ENCODE data around the gene ABCB6. TPM values are rescaled to one million over a fixed set of nuclear protein-coding genes. Genes with fewer than 3 reads are reported as not detected.

Gene ABCB6
- 23.6 and 25.6 TPM in 2 replicates for total RNA-seq

DNA sequence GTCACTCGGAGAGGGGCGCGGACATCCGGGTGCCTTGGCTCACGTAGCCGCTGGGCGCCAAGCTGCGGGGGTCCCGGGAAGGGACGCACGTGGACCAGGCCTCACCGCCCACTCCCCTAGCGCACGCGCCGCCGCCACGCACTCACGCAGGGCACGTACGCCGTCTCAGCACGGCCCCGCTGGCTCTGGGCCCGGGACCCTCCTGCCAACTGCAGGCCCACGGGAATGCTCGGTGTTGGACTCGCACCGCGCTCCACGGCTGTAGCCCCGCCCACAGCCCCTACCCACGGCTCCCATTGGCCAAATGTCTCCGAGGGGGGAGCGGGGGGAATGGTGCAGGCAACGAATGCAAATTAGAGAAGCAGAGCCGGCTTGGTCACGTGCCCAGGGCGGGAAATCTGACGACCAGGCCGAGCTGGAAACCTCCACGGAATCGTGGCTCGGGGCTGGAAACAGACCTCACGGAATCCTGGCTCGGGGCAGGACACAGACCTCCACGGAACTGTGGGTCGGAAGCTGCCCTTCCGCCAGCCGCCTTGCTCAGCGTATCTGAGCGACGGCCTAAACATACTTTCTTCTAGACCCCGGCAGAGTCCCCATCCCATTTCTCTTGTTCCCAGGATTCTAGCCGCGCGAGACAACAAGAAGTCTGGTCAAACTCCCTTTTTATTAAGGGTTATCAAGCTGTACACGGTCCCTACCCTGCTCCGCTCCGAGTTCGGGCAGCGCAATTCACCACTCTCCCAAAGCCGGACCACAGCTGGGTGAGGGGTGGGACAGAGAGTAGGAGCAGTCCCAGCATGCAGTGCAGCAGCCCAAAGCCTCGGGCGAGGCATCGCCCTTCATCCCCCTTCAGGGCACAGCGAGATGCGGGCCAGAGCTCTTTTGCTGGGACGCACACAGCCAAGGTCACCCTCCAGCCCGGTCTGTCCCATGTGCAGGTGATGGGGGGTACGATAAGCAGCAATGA, at the start of gene ABCB6:
Gene ABCB6, minus strand, starts transcription at position 227 of the 970 bp plus-strand sequence. CDS start 285 bp downstream, outside the sequence.

DNA sequence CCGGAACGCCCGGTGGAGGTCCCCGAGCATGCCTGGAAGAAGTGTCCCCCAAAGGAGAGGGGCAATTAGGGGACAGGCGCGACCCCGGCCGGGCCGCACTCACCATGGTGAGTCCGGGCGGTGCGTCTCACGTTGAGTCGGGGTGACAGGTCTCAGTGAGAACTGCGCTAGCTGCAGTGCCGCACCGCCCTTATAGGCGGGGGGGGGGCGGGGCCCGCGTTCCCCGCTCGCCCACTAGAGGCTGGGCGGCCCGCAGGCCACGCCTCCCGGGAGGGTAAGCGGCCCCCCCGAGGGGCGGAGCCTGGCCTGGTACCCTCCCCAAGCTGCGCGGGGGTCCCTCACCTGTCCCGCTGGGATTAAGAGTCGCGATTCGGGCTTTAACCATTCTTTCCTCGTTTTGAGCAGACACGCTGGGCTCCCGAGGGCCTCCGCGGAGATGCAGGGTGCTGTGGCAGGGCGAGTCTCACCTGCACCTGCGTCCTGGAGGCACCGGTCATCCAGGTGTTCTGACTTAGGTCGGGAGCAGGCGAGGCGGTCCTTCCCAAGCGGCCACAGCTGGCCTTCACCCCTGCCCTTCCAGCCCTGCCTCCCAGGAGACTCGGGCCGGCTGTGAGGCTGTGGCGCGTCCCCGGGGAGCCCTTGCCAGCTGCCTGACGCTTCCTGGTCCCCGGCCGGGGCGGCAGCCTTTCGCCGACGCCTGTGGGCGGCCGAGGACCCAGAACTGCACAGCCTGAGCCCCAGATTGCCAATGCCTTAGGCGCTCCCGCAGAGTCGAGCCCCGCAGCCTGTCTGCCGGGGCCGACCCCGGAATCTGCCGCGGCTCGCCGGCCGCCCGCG, 35.2 kb upstream of the ABCB6 start, which contains the start of gene TUBA4A:
Gene TUBA4A, minus strand, starts transcription at position 166 of the 837 bp plus-strand sequence. Its CDS starts 60 bp downstream, at position 106.

DNA sequence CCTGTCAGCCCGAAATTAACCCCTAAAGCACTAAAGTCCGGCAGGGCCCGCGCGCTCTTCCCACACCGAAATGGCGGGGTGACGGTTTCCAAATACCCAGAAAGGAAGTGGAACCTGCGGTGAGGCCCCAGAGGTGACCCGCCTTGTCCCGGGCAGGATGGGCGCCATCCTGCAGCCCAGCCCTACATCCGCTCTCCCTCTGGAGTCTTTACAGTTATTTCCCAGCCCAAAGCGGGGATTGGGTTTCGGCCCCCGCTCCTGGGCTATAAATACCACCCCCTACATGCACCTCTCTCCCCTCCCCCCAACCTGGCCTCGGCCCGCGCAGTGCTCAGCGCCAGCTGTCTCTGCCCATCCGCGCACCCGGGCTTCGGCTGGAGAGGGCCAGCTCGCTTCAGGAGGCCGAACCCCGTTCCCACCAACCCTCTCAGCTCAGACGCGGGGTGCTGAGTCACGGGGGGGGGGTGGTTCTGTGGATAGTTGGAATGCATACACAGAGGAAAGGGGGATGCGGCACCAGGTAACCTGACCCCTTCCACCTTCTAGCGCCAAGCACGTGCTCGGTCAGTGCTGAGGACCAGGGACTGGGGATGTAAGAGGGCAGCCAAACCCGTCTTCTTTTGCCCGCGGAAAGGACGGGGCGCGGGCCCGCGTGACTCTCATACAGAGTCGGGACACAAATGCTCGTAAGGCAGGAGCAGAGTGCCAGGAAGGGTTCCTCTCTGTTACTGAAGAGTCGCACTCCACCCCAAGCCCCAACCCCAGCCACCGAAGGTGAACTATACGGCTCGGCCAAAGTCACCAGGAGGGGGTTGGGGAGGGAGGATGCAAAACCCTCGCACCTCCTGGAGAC, 34.4 kb upstream of the ABCB6 start, which contains the start of gene TUBA4B:
Gene TUBA4B, plus strand, starts transcription at position 344 of the 853 bp plus-strand sequence. Its CDS starts 165 bp downstream, at position 509.

DNA sequence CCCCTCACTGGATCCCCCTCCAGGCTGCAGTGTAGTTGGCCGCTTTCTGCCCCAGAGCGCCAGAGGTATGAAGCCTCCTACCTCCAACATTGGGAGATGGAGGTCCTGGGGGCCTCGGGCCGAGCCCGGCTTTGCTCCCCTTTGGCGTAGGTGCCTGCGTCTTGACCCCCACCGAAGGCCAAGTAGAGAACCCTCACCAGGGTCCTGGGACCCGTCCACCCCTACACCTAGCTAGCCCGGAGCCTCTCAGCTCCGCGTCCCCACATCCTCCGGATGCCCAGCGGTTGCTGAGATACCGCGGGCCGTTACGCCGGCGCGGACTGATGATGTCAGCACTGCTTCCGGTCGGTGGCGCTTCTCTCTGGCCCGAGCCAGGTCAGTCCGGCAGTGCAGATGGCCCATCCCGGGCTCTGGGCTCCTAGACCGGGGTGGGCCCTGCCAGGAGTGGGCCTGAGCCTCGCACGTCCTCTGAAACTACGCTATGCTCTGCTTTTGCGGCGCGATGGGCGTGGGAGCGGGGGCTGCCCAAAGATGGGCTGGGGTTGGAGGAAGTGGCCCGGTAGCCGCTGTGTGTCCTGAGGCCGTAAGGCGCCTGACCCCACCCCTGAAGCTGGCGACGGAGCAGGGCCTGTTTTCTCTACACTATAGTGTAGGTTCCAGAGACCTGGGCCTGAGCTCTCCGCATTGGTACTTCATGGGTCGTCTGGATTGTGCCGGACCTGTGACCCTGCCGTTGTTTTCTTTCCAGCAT, 26.6 kb upstream of the ABCB6 start, which contains the start of the genes GLB1L and STK16:
Gene GLB1L, minus strand, starts transcription at position 297 of the 751 bp plus-strand sequence. CDS start 1,871 bp downstream, outside the sequence.
Gene STK16, plus strand, starts transcription at position 332 of the 751 bp plus-strand sequence. CDS start 521 bp downstream, outside the sequence.

DNA sequence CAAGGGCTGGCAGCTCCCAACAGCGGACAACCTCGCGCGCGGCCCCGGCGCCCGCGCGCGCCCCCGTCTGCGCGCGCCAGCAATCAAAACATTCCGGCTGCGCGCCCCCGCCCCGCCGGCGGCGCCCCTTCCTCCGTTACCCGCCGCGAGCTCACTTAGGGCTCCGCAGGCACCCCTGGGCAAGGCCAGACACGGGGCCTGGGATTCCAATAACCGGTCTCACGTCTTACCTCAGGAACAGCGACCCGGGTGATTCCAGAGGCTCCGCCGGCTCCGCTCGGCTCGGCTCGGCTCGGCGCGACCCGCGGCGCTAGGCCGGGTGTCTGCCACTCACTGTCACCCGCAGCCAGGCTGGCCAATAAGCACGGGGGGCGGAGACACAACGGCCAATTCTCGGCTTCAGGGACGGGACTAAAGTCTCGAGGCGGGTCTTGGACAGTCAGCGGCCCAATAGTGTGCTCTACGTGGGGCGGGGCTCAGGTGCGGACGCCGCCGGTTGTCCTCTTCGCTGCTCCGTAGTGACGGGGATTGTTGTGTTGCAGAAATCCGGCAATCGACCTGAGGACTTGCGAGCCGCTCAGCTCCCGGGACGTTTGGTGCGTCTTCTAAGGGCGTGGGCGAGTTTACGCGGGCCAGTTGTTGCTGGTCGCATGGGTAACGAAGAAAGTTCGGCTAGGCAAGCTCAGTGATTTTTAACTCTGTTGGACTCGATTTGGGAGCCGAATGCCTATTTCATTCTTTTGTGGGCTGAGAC, 10.7 kb upstream of the ABCB6 start, which contains the start of the genes ANKZF1 and ATG9A:
Gene ANKZF1, plus strand, starts transcription at position 502 of the 754 bp plus-strand sequence. CDS start 452 bp downstream, outside the sequence.
Gene ATG9A, minus strand, starts transcription at position 332 of the 754 bp plus-strand sequence. CDS start 1,612 bp downstream, outside the sequence.

DNA sequence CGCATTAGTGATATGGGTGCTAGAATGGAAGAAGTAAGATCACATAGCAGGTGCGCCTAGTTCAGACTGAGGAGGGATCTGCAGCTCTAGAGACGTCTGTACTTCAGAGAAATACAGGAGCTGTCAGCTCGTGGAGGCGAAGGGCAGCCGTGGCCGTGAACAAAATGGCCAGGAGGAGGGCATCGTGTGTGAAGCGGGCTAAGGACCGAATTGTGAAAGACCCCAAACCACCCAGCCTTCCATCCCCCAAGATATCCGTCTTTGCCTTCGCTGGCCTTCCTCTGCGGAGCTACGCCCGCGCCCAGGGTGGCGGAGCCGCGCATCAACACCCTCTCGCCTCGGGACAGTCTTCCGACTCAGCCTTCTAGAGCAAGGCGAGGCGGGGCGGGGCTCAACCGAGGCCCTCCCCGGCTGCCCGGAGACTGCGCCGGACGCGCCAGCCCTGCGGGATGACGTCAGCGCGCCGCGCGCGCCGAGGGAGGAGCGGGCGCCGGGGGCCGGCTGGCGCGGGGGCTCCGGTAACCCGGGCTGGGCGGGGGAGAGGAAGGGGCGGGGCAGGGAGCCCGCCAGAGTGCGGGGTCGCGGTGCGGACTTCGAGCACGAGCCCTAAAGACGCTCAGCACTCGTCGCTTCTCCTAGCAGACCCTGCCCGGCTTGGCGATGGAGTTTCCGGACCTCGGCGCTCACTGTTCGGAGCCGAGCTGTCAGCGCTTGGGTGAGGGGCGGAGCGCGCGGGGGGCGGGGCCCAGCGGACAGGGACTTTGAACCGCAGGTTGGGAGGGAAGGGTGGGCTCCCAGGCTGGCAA, 12.2 kb downstream of the ABCB6 start, which contains the start of gene ZFAND2B:
Gene ZFAND2B, plus strand, starts transcription at position 455 of the 806 bp plus-strand sequence. Its CDS starts 206 bp downstream, at position 661.

DNA sequence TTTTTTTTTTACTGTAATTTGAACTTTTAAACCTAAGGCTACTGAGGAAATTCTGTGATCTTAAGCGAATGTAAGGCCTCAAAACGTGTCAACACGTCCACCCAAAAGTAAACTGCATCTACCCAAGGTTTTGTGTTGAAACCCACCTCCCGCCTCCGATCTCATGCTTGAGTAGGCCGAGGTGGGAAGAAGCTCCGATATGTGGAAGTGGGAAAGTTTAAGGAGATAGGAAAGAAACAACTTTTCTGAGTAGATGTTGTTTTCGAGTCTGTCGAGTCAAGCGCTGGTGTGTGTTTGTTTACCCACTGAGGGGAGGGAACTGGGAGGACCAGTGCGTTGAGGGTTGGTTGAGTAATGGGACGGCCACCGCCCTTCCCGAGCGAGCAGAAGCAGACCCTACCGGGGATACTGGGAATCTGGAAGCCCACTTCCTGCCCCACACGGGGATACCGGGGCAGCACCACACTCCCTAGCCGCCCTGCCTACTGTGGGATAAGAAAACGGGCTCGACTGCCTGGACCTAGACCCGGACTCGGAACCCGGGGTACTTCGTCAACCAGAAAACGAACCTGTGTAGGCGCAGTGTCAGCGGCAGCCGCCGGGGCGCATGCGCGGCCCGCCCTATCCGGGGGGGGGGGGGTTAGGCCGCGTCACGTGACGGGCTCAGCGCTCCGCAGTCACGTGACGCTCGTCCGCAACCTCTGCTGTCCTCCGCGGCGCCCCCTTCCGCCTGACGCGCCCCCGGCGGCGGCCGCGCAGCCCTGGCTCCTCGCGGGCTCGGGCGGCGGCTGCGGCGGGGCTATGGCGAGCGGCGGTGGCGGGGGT, 41.0 kb downstream of the ABCB6 start, which contains the start of gene RETREG2:
Gene RETREG2, plus strand, starts transcription at position 724 of the 825 bp plus-strand sequence. Its CDS starts 78 bp downstream, at position 802.

DNA sequence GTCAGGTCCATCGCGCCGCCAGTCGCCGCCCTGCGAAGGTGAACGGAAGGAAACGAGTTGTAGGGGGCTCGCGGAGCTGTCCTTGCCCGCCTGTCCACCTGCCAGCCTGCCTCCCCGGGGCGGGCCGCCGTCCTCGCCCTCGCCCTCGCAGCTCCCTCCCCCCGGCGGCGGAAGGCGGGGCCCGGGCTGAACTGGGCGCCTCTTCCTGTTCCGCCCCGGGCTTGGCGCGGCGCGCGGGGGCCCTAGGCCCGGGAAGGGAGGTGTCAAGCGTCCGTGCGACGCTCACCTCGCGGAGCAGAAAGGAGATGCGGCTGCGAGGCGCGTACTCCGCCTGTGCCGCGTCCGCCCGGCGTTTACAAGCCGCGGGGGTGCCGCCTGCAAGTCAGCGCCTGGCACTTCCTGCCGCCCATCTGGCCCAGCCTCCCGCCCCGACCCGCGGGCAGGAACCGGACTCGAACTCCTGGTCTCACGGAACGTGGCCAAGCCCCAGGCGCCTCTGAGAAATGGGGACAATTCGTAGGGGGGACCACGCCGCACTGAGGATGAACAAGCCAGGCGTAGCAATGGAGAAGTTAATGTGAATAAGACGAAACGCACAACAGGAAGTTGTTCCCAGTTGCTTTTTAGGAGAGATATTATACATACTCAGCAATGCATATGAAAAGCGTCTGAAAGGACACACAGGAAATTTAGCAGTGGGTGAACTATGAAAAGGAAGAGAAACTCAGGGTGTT, 41.8 kb downstream of the ABCB6 start, which contains the start of gene CNPPD1:
Gene CNPPD1, minus strand, starts transcription at position 108 of the 734 bp plus-strand sequence. Its CDS starts 97 bp downstream, at position 11.

DNA sequence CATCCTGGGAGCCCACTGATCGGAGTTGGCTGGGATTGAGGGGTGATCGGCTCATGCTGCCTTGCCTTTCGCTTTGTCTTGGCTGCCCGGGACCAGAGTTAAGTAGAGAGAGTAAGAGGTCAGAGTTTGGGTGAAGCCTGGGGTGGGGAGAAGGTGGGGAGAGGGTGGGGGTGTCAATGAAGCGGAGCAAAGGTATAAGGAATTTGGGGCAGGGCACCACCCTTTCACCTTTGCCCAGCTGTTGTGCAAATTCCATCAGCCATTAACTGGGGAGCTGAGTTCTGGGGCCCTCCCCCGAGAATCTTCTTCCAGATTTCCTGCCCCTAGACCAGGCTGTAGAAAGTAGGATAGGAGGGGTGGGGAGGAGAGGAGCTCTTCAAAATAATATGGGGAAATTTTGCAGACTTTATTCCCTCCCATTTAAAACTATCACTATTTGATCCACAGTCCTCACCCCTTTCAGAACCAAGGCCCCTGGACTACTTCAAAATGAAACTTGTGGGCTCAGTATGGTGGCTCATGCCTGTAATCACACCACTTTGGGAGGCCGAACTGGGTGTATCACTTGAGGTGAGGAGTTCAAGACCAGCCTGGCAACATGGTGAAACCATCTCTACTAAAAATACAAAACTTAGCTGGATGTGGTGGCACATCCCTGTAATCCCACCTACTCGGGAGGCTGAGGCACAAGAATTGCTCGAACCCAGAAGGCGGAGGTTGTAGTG, 48.7 kb downstream of the ABCB6 start, which contains the start of gene SLC23A3:
Gene SLC23A3, minus strand, starts transcription at position 100 of the 725 bp plus-strand sequence. Its CDS starts 45 bp downstream, at position 55.

DNA sequence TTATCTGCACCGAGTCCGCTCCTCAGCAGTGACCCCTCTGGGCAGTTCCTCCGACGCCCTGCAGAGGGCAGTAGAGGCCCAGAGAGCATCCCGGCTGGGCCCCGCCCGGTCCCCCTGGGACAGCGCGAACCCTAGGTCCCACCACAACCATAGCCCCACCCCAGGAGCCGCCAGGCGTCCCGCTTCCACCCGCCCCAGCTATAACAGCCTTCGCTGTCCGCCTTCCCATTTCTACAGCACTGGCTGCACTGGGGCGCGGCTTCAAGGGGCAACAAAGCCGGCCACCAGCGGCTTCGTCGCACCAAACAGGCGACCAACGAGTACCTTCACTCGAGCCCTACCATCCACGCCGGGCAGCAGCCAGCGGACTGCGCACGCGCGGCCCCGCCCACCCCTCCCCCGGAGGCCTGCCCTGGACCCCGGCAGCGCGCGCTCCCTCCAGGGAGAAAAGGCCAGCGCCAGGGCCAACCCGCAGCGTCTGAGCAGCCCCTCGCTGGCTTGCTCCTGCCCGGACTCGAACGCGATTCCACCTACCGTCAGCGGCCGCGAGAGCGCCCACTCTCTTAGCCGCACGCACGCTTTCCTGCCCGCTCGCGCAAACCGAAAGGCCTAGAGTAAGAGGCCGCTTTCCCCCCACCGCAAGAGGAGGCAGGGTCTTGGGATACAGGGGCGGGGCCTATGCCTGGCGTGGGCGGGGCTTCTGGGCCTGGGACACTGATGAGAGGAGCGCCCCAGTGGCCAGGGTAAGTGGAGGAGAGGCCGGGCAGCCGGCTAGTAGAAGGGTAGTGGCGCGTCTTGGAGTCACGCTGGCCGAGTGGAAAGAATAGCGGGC, 58.4 kb downstream of the ABCB6 start, which contains the start of gene NHEJ1:
Gene NHEJ1, minus strand, starts transcription at position 630 of the 832 bp plus-strand sequence. CDS start 2,453 bp downstream, outside the sequence.

Data from airway epithelial cell (primary cell).